ENCODE measurements around the gene TDRD6.

TDRD6 gene

DNA sequence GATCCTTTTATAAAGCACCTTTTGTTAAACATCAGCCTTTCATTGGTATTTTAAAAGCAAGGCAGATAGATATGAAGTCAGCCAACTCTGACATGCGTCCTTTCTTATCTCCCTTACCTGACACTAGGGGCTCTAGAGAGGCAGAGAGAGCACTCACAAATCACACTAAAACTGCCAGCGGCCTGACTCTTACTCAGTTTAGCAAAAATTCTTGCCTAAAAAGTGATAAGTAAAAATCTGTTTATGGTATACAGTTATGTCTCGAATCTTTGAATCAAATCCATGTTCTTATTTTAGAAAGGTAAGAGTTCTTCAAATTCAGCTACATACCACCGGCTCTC is 10.4 kb upstream of the TDRD6 start:
- DNase-seq (ENCODE audit: low spot score) = peak; percentile 23

DNA sequence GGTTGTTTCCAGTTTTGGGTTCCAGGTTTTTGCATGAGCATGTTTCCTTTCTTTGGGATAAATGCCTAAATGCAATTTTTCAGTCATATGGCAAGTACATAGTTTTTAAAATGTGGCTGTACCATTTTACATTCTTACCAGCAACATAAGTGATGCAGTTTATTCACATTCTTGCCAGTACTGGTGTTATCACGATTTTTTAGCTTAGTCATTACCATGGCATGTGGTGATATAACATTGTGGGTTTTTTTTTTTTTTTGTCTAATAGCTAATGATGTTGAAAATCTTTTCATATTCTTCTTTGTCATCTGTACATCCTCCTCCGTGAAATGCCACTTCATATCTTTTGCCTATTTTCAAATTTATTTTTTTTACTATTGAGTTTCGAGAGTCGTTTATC is 2.9 kb upstream of the TDRD6 start:
- DNase-seq (ENCODE audit: low spot score) = peak; percentile 31

DNA sequence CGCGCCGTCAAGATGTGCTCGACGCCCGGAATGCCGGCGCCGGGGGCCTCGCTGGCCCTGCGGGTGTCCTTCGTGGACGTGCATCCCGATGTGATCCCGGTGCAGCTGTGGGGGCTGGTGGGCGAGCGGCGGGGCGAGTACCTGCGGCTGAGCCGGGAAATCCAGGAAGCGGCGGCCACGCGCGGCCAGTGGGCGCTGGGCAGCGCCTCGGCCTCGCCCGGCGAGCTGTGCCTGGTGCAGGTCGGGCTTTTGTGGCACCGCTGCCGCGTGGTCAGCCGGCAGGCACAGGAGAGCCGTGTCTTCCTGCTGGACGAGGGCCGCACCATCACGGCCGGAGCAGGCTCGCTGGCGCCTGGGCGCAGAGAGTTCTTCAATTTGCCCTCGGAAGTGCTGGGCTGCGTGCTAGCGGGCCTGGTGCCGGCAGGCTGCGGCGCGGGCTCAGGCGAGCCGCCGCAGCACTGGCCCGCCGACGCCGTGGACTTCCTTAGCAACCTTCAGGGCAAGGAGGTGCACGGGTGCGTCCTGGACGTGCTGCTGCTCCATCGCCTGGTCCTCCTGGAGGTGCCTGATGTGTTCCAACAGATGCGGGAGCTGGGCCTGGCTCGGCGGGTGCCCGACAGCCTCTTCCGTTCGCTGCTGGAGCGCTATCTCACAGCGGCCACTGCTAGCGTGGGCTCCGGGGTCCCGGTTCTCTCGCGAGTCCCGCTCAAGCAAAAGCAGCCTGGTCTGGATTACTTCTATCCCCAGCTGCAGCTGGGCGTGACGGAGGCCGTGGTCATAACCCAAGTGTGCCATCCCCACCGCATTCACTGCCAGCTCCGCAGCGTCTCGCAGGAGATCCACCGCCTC is 656 bp downstream of the TDRD6 start:
- DNase-seq (ENCODE audit: low spot score) = no peak

DNA sequence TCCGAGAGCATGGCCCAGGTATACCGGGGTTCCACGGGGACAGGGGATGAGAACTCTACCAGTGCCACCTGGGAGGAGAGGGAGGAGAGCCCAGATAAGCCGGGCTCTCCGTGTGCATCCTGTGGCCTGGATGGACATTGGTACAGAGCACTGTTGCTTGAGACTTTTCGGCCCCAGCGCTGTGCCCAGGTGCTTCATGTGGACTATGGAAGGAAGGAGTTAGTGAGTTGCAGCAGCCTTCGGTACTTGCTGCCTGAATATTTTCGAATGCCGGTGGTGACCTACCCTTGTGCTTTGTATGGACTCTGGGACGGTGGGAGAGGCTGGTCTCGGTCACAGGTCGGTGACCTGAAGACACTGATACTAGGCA is 1.3 kb downstream of the TDRD6 start:
- no peak for DNase-seq (ENCODE audit: low spot score)

DNA sequence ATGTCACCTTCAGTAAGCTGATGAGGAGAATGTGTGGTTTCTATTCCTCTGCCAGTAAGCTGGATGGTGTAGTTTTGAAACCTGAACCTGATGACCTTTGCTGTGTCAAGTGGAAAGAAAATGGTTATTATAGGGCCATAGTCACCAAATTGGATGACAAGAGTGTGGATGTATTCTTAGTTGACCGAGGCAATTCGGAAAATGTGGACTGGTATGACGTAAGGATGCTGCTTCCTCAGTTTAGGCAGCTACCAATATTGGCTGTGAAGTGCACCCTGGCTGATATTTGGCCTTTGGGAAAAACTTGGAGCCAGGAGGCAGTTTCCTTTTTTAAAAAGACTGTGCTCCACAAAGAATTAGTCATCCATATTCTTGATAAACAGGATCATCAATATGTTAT is 2.0 kb downstream of the TDRD6 start:
- DNase-seq (ENCODE audit: low spot score) = no peak

DNA sequence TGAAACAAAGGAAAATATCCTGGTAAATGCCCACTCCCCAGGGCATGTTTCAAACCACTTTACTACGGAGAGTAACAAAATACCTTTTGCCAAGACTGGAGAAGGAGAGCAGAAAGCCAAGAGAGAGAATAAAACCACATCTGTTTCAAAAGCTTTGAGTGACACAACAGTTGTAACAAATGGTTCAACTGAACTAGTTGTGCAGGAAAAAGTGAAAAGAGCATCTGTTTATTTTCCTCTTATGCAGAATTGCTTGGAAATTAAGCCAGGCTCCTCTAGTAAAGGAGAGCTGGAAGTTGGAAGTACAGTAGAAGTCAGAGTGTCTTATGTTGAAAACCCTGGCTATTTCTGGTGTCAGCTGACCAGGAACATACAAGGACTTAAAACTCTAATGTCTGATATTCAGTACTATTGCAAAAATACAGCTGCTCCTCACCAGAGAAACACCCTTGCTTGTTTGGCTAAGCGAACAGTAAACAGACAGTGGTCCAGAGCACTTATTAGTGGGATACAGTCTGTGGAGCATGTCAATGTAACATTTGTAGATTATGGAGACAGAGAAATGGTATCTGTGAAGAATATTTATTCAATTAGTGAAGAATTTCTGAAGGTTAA is 2.6 kb downstream of the TDRD6 start:
- no peak for DNase-seq (ENCODE audit: low spot score)

DNA sequence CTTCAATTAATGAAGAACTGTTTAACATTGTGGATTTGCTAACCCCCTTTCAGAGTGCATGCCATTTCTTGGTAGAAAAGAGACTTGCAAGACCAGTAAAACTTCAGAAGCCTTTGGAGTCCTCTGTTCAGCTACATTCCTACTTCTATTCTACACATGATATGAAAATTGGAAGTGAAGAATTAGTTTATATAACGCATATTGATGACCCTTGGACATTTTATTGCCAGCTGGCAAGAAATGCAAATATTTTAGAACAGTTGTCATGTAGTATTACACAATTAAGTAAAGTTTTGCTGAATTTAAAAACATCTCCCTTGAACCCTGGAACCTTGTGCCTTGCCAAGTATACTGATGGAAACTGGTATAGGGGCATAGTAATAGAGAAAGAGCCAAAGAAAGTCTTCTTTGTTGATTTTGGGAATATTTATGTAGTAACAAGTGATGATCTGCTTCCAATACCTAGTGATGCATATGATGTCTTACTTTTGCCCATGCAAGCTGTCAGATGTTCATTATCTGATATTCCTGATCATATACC is 3.3 kb downstream of the TDRD6 start:
- DNase-seq (ENCODE audit: low spot score) = no peak

DNA sequence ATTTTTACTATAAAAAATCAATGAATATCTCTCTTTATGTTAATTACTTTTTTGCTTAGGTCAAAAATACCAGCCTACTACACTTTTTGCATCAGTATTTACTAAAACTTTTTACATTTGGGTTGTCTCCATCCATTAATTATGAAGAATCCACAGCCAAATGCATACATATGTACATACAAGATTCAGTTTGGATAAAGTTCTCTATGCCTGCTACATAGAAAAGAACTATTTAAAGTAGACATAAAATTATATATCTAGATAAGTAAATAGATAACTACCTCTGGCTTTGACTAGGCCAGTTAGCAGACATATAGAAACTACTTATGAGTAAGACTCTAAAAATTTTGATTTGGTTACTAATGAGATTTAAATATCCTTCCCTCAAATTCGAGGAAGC is 12.3 kb downstream of the TDRD6 start:
- DNase-seq (ENCODE audit: low spot score) = no peak

DNA sequence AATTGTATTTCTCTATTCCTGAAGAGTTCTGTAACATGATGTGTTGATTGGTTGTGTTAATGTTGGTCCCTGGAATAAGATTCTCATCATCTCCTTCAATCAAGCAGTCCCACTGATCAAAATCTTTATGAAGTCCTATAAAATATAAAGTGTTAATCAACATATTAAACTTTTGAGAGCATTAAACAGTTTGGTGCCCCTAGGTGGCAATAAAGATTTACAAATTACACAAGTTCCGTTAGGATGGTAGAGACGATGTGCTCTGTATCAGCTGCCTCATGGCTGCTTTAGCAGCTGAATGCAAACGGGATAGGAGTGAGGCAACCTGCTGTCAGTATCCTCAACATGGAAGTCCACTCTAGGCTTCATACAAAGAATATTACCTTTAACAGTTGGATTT is 16.9 kb downstream of the TDRD6 start:
- DNase-seq (ENCODE audit: low spot score) = peak; percentile 65

DNA sequence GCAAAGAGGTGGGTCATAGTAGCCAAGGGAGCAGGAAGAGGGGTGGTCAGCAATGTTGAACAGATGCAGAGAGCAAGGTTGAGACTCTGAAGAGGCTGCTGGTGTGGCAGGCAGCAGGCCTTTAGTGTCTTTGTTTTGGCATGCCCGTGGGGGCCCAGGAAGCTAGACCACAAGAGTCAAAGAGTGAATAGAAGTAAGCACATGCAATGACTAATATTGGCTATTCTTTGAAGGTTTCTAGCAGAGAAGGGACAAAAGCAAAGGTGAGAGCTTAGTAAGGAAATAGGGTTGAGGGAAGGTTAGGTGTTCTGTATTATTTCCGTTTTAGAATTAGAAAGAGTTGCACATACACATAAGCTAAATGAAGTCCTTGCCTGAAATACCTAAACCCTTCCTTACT is 18.8 kb downstream of the TDRD6 start:
- DNase-seq (ENCODE audit: low spot score) = no peak

DNA sequence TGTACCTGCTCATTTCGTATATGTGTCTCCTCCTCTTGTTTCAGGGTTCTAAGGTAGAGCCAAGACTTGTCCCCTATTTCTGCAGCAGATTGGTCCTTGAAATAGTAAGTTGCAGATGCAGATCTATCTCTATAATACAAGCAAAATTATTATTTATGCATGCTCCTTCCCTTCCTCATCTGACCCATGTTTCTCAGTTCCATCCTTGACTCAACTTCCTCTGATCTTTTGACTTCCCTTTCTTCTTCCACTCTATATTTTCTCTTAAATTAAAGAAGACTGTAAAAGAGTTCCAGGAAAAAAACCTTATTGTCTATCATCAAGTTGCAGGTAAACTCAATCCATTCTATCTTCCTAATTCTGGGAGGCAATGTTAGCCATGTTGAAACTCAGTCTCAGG is 23.8 kb downstream of the TDRD6 start:
- DNase-seq (ENCODE audit: low spot score) = no peak

DNA sequence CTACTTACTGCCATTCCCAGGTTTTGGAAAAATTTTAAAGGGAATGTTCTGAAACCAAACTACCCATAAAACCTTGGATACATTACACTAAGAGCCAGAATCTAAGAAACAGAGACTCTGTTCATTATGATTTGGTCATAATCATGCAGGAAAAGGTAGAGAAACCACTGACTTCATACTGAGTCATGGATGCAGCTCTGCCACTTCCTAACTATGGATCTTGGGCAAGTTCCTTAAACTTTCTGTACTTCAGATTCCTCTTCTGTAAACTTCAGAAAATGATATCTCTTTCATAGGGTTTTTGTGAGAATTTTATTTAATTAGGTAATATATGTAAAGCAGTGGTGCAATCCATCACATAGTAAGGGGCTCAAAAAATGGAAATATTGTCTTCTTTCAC is 27.5 kb downstream of the TDRD6 start:
- peak; percentile 52 for DNase-seq (ENCODE audit: low spot score)

DNA sequence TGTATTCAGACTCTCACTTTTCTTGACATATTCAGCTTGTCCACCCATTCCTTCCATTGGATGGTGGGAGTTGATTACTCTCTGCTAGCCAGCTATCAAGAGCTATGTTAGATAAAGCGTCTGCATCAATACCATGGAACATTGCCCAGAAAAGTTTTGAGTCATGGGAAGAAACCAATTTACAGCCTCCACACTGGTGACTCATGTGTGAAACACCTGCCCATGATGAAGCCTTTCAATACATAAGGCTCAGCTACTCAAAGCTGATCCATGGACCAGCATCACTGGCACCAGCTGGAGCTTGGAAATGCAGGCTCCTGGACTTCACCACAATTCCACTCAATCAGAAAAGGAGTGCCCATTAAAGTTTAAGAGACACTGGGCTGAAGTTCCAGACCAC is 31.4 kb downstream of the TDRD6 start:
- peak; percentile 77 for DNase-seq (ENCODE audit: low spot score)

DNA sequence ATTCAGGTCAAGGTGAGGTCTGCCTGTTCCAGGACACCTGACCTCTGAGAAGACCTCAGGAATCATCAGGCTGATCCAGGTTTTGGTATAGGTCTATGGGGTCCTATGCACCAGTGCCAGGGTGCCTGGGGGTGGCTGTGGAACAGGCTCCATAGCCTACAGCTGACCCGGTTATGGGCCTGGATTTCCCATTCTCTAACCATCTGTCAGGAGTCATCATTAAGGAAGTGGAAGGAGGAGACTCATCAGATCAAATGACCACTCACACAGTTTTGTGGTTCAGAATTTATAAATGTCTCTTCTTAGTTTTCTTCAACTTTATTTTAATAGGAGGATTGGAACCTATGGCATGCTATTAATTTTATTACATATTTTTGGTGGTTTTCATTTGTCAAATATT is 32.7 kb downstream of the TDRD6 start:
- no peak for DNase-seq (ENCODE audit: low spot score)

DNA sequence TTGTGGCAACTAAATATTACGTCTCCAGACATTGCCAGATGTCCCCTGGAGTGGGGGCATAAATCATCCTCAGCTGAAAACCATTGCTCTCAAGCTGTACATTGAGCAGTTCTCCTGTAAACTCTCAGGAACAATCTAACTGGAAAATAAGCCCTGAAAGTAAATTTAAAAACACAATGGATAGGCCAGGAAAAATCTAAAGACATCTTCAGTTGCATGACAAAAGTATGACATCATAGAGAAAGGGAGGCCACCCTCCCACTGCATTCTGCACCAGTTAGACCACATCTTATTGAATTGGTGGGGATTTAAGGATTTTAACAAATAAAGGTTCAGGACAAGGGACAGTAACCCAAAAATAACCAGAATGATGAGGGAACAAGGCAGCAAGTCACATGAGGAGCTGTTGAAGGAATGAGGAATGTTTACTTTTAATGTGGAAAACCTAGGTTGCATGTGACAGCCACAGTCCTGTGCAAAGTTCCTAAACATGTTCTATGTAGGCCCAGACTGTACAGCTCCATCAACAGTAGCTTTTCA is 42.2 kb downstream of the TDRD6 start:
- DNase-seq (ENCODE audit: low spot score) = no peak

DNA sequence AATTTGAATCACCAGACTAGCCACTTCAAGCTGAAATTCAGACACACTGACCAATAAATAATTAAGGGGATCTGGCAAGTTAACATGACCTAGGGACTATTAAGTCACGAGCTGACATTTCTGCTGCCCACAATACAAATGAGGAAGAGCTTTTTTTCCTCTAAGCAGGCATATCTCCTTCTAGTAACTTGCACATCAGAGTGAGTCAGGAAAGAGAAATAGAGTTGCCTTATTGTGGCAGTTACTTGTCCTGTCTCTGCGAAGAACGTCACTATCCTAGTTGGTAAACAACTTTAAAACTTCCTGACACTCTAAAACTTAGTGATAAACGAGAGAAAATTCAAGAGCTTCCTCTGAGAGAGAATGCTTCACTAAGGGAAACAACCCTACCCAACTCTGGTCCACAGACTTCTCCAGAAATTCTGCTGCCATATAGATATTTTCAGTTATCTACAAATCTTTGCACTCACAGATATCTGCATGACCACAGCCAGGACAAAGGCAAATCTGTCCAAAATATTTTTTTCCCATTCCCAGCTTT is 43.3 kb downstream of the TDRD6 start:
- DNase-seq (ENCODE audit: low spot score) = no peak

DNA sequence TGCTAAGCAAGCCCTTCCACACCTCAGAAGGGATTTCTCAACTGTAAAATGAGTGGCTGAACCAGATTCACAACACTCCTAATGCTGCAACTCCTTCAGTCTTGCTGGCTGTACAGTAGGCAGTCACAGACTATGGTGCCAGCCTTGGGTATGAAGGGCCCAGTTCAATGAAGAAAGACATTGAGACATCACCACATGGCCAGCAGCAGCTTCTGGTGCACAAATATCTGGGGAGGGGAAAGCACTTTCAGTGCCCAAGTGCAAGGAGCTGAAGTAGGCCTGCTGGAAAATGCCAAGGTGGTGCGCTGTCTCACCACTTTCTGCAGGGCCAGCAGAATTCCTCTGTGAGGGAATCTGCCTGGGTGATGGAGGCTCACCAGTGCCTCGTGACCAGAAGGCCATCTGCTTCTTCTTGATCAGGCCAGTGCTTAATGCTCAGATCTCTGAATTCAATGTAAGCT is 45.7 kb downstream of the TDRD6 start:
- no peak for DNase-seq (ENCODE audit: low spot score)

DNA sequence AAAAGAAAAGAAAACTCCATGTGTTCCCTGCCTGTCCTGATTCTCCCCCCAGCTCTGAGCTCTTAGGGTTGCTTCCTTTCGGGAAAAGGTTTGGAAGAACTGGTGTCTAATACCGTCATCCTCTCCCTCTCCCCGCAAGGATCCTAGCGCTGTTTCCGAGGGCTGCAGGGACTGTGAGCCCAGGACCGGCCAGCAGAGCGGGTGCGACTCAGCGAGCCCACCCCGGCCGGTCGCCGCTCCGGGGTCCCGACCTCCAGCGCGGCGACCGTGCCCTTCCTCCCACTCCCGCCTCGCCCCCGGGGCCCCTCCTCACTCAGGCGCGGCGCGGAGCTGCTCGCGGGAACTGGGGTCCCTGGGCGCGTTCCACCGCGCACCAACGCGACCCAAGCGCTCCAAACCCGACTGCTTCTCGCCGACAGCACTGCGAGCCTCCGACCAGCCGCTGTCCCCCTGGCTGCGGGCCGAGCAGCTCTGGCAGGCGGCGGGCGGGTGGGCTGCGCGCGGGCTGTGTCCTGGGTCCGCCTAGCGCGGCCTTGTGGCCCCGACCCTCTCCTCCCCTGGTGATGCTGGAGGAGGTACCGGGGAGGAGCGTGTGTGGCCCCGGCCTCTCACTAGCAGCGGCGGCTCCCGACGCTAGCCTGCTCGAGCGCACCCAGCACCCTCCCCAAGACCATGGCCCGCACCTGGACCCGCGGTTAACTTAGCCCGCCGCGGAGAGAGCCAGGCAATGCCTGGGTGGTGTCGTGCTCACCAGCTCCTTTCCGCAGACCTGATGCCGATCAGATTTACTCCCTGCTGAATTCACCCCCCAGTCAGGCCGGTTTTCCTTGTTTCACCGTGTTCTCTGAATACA is 47.4 kb downstream of the TDRD6 start, which contains the start of gene PLA2G7:
PLA2G7 (minus strand) TSS at position 509 of the 853 bp plus-strand sequence. CDS start 12,484 bp downstream, outside the sequence.
- no peak for DNase-seq (ENCODE audit: low spot score)

DNA sequence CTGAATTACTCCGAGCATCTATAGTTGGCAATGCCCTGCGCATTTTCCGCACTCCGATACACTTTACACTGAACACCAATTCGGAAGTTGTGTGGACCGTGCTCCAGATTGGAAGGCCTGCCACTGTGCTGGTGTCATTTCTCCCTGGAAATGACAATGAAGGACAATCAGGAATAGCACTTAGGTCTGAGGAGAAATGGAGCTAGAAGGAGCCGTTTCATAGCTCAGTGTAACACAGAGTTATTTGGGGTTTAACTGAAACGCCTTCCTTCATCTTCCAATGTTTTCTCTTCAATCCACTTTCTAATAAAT is 48.0 kb downstream of the TDRD6 start:
- no peak for DNase-seq (ENCODE audit: low spot score)

DNA sequence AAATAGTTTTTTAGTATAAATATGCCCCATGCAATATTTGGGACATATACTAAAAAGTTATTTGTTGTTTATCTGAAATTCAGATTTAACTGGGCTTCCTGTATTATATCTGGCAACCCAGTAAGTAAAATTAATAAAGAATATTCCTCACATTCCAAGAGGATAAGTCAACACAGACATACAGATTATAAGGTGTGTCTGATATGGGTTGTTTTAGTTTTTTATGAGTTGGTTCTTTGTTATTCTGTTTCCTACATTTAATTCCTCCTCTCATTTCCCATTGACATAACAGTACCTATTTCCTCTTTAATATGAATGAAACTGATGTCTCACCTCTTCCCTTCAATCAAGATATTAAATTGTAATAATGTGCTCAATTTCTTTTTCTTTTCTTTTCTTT is 49.2 kb downstream of the TDRD6 start:
- no peak for DNase-seq (ENCODE audit: low spot score)

DNA sequence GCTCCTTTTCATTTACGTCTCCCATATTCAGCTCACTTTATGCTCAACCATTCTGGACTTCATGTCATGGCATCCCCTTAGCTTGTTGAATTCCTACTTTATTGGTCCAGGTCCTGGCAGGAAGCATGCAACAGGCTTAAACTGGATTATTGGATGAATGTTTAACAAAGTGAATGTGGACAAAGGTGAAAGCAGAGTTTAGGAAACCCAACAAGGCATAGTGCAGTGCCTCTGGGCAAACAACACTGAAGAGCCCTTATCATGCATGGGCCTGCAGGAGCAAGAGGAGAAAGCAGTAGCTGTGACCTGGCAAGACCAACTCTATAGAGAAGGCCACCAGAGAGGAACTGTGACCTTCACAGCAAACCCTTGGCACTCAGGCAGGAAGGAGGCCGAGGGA is 53.8 kb downstream of the TDRD6 start:
- no peak for DNase-seq (ENCODE audit: low spot score)

DNA sequence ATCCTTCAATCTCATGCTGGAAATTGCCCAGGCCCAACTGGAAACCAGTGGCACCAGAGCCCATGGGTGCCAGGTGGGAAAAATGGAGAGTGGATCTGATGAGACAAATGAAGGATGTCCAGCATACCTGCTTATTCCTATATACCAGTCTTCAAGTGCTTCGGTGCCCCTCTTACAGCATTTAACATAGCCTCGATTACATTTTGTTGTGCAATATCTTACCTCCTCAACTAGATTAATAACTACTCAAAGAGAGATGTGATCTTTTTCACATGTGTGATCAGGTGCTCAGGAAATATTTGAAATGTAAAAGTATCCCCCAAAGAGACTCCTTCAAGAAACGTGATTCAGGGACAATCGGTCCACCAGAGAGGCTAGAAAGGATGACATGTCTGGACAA is 54.2 kb downstream of the TDRD6 start:
- no peak for DNase-seq (ENCODE audit: low spot score)

All from RKO (cell line).